OCI-LY7 (cell line): ENCODE data around the gene PSME3IP1. TPM values are rescaled to one million over a fixed set of nuclear protein-coding genes. Genes with fewer than 3 reads are reported as not detected.

Experiments
- BruUV-seq: library from RNA; stranded (reverse); fragments of 400-500 nt; replicated peaks from 2 replicates; lab custom pipeline; 2021; lab: Mats Ljungman, UMichigan
- CTCF ChIA-PET: fragments of 300-600 bp; sonication (Branson Sonifier 250); formaldehyde crosslinking; loops from one replicate; lab custom pipeline; 2022; ENCODE audit warnings: antibody characterized with exemption; ENCODE audit not compliant: unreplicated experiment; lab: Charles Lee
- POLR2A ChIA-PET: fragments of 300-600 bp; sonication (Branson Sonifier 250); formaldehyde crosslinking; loops from one replicate; lab custom pipeline; 2022; ENCODE audit warnings: antibody characterized with exemption; lab: Charles Lee
- DNase-seq: peaks from one replicate; pipeline ENCODE4 v3.0.0-alpha.2; 2015; ENCODE audit warnings: low spot score
- H2AFZ ChIP-seq: fragments of 200-600 bp; sonication (generic), shearing (Covaris generic); 2 replicates; pipeline ENCODE4 v1.6.1; 2014; ENCODE audit warnings: mild to moderate bottlenecking, antibody characterized with exemption, low read length, moderate library complexity
- H3K27ac ChIP-seq: fragments of 200-600 bp; sonication (generic); 2 replicates; pipeline ENCODE4 v1.5.1; 2014; ENCODE audit warnings: mixed run types, low read depth, mild to moderate bottlenecking, moderate library complexity, low read length, inconsistent platforms; ENCODE audit not compliant: poor library complexity, severe bottlenecking
- H3K36me3 ChIP-seq: fragments of 200-600 bp; sonication (generic); 2 replicates; pipeline ENCODE4 v1.6.1; 2014; ENCODE audit warnings: mild to moderate bottlenecking, antibody characterized with exemption, low read length, moderate library complexity, mixed read lengths; ENCODE audit not compliant: insufficient read depth
- H3K4me1 ChIP-seq: fragments of 200-600 bp; sonication (generic); 2 replicates; pipeline ENCODE4 v1.5.1; 2014; ENCODE audit warnings: mild to moderate bottlenecking, low read length; ENCODE audit not compliant: insufficient read depth, poor library complexity, severe bottlenecking
- H3K4me2 ChIP-seq: fragments of 200-600 bp; sonication (generic); 2 replicates; pipeline ENCODE4 v1.6.1; 2014; ENCODE audit warnings: mild to moderate bottlenecking, low read length
- H3K4me3 ChIP-seq: fragments of 200-600 bp; sonication (generic); 2 replicates; pipeline ENCODE4 v1.5.1; 2014; ENCODE audit warnings: mild to moderate bottlenecking, low read depth, low read length; ENCODE audit not compliant: poor library complexity, severe bottlenecking
- H3K79me2 ChIP-seq: fragments of 200-600 bp; sonication (generic); 2 replicates; pipeline ENCODE4 v1.6.1; 2016; ENCODE audit warnings: low read depth, mild to moderate bottlenecking, low read length, moderate library complexity, mixed read lengths; ENCODE audit not compliant: insufficient read depth
- H3K9me2 ChIP-seq: fragments of 200-600 bp; sonication (generic); 2 replicates; pipeline ENCODE4 v1.6.1; 2016; ENCODE audit warnings: mild to moderate bottlenecking, low read length, mixed read lengths; ENCODE audit not compliant: insufficient read depth
- H3K9me3 ChIP-seq: fragments of 200-600 bp; sonication (generic); 2 replicates; pipeline ENCODE4 v1.6.1; 2014; ENCODE audit warnings: mild to moderate bottlenecking, mixed run types, low read length, mixed read lengths
- H4K20me1 ChIP-seq: fragments of 200-600 bp; sonication (generic); 2 replicates; pipeline ENCODE4 v1.6.1; 2014; ENCODE audit warnings: mild to moderate bottlenecking, antibody characterized with exemption, low read length, moderate library complexity, mixed read lengths; ENCODE audit not compliant: insufficient read depth
- CTCF ChIP-seq: fragments of 200-600 bp; sonication (generic); conservative IDR thresholded peaks from 2 replicates; pipeline ENCODE4 v1.5.1; 2014; ENCODE audit warnings: mild to moderate bottlenecking, antibody characterized with exemption, low read length, moderate library complexity, mixed read lengths
- EZH2phosphoT487 ChIP-seq: fragments of 200-600 bp; sonication (generic); IDR thresholded peaks from 2 replicates; pipeline ENCODE4 v1.6.1; 2018; ENCODE audit warnings: low read depth, borderline replicate concordance, mild to moderate bottlenecking, mixed run types, antibody characterized with exemption, low read length, moderate library complexity, mixed read lengths
- intact Hi-C: fragments of 100-400 bp; cut with micrococcal nuclease; formaldehyde crosslinking; loops from one replicate; pipeline ENCODE4 v1.10.0; 2022; ENCODE audit not compliant: unreplicated experiment
- total RNA-seq, 2 experiments: library from RNA; depleted of rRNA in 1 of 2; stranded (reverse); fragments of >200 nt in 1 of 2; shearing (Covaris generic) in 1 of 2; gene quantifications; 2 replicates each; pipeline ENCODE4 v1.2.3, GENCODE V29; 2014 to 2022

Gene PSME3IP1
- total RNA-seq, 2 experiments from 2014 or later, result 89.5 to 152 TPM

- BruUV-seq, result no TSS peak
- Histone ChIP-seq H3K4me2 (no peak overlapping the region), H3K9me3 (no peaks in the 10 kb centered on the region), H3K79me2 (no peaks in the 10 kb centered on the region), H3K9me2 (no peaks in the 10 kb centered on the region), H3K36me3 (no peaks in the 10 kb centered on the region), H2AFZ (no peak overlapping the region), H4K20me1 (no peaks in the 10 kb centered on the region), H3K4me1 (peaks cover 13% of the 10 kb centered on the region), H3K27ac (no peak overlapping the region), H3K4me3 (no peak overlapping the region)
- TF ChIP-seq EZH2phosphoT487 (no peak), CTCF (no peak)
- CTCF ChIA-PET, result no interaction called here
- intact Hi-C loops, result no loop called here
- POLR2A ChIA-PET, result interaction anchor here (1.2 kb wide), 1 partner anchor 10 kb away, joined by 3 read pairs; no protein-coding TSS in a partner anchor
- DNase-seq, result no peak
Measured at GRCh38 chr16:57105184-57105583, 80.7 kb downstream of the PSME3IP1 start.

- ChIA-PET POLR2A (no interaction called here), CTCF (no interaction called here)
- no peak for DNase-seq
- no peaks in the 10 kb centered on the region for H3K79me2 ChIP-seq
- BruUV-seq, result no TSS peak
- no peaks in the 10 kb centered on the region for H3K36me3 ChIP-seq
- peaks cover 13% of the 10 kb centered on the region for H3K4me1 ChIP-seq
- no peaks in the 10 kb centered on the region for H4K20me1 ChIP-seq
- no peaks in the 10 kb centered on the region for H3K9me3 ChIP-seq
- intact Hi-C loops, result no loop called here
- no peak overlapping the region for H2AFZ ChIP-seq
- no peak overlapping the region for H3K4me2 ChIP-seq
- no peak for TF ChIP-seq EZH2phosphoT487
- TF ChIP-seq CTCF, result no peak
- no peak overlapping the region for H3K4me3 ChIP-seq
- no peak overlapping the region for H3K27ac ChIP-seq
- H3K9me2 ChIP-seq, result no peaks in the 10 kb centered on the region
Measured at GRCh38 chr16:57104706-57105105, 81.1 kb downstream of the PSME3IP1 start.

- Histone ChIP-seq H3K9me2 (no peaks in the 10 kb centered on the region), H3K4me2 (no peak overlapping the region), H3K4me1 (peaks cover 15% of the 10 kb centered on the region), H3K36me3 (no peaks in the 10 kb centered on the region), H2AFZ (no peak overlapping the region), H4K20me1 (no peaks in the 10 kb centered on the region), H3K9me3 (no peaks in the 10 kb centered on the region), H3K4me3 (no peak overlapping the region), H3K27ac (no peak overlapping the region), H3K79me2 (no peaks in the 10 kb centered on the region)
- ChIA-PET CTCF (no interaction called here), POLR2A (interaction anchor here (0.6 to 1.3 kb wide), 5 partner anchors 8 to 64 kb away, joined by 3 to 9 read pairs (median 3); no protein-coding TSS in a partner anchor)
- intact Hi-C loops, result no loop called here
- TF ChIP-seq CTCF (no peak), EZH2phosphoT487 (no peak)
- no peak for DNase-seq
- BruUV-seq, result no TSS peak
Measured at GRCh38 chr16:57102888-57103851, 82.7 kb downstream of the PSME3IP1 start.
